Esophagus muscularis mucosa (tissue), 4 donors: ENCODE data around the gene LGALS7B. TPM values are rescaled to one million over a fixed set of nuclear protein-coding genes. Genes with fewer than 3 reads are reported as not detected.

Experiments used
- DNase-seq: peaks from one replicate; pipeline ENCODE4 v3.0.0-alpha.2; 2017; ENCODE audit errors: extremely low spot score
- H3K27ac ChIP-seq, 4 donors: fragments of 200-600 bp; sonication (generic); replicated peaks in 1 of 4; 1 replicate in 3 of 4; 2 replicates in 1 of 4; pipeline ENCODE4 v1.5.1; 2016 to 2019; ENCODE audit warnings: mild to moderate bottlenecking in 1 of 4
- H3K27me3 ChIP-seq, 4 donors: fragments of 200-600 bp; sonication (generic); one replicate each; pipeline versions ENCODE4 v1.5.1 to v1.6.0; 2016 to 2019
- H3K36me3 ChIP-seq, 4 donors: fragments of 200-600 bp; sonication (generic); one replicate each; pipeline ENCODE4 v1.5.1; 2016 to 2019
- H3K4me1 ChIP-seq, 4 donors: fragments of 200-600 bp; sonication (generic); one replicate each; pipeline ENCODE4 v1.5.1; 2016 to 2019
- H3K4me3 ChIP-seq, 4 donors: fragments of 200-600 bp; sonication (generic); 1 replicate in 2 of 4; 2 replicates in 2 of 4; pipeline ENCODE4 v1.5.1; 2016 to 2019; ENCODE audit warnings: mild to moderate bottlenecking in 4 of 4, moderate library complexity in 1 of 4
- H3K9me3 ChIP-seq, 4 donors: fragments of 200-600 bp; sonication (generic); 1 replicate in 3 of 4; 2 replicates in 1 of 4; pipeline ENCODE4 v1.5.1; 2016 to 2019
- CTCF ChIP-seq, 3 experiments: fragments of 200-600 bp in 2 of 3; fragments of 450-650 bp in 1 of 3; sonication (generic) in 2 of 3; IDR thresholded peaks; one replicate each; pipeline ENCODE4 v1.5.1; 2017 to 2019; ENCODE audit warnings: antibody characterized with exemption in 3 of 3, mild to moderate bottlenecking in 2 of 3, moderate library complexity in 1 of 3
- EP300 ChIP-seq: sonication (generic); formaldehyde crosslinking; IDR thresholded peaks from one replicate; pipeline ENCODE4 v1.6.1; 2017; ENCODE audit warnings: antibody characterized with exemption
- POLR2A ChIP-seq: fragments of 450-650 bp; IDR thresholded peaks from one replicate; pipeline ENCODE4 v1.6.1; 2017; ENCODE audit warnings: antibody characterized with exemption, moderate library complexity, mild to moderate bottlenecking, low read depth
- POLR2AphosphoS5 ChIP-seq, 2 donors: sonication (generic); formaldehyde crosslinking; IDR thresholded peaks; one replicate each; pipeline ENCODE4 v1.6.1; 2017; ENCODE audit warnings: antibody characterized with exemption in 2 of 2
- WGBS: methylation state at CpG from one replicate; pipeline ENCODE4 v1.1.5; 2018; 5-methylcytosine and 5-hydroxymethylcytosine counted together
- intact Hi-C: fragments of 100-400 bp; cut with DNase I; formaldehyde crosslinking; loops from one replicate; pipeline ENCODE4 v1.15.1; 2023
- total RNA-seq, 4 donors: library from RNA; depleted of rRNA; stranded (reverse); fragments of >200 nt; gene quantifications; one replicate each; pipeline versions ENCODE4 v1.1.0 to v1.2.1, GENCODE V29; 2016

LGALS7B gene
- total RNA-seq, 4 donors from 2014 or later: not detected

GRCh38 chr19:38773469-38774177 is 15.4 kb upstream of the LGALS7B start, which contains the start of gene LGALS7:
Gene LGALS7 (minus strand): TSS chr19:38773517. CDS start chr19:38773492, 25 bp downstream.
- Histone ChIP-seq H3K27ac (no peak within 1 kb of the TSS), H3K27me3 (peaks cover 0 to under 1% (median 0%) of the 10 kb centered on the region in 4 donors), H3K36me3 (no peaks in the 10 kb centered on the region), H3K9me3 (no peaks in the 10 kb centered on the region), H3K4me3 (no peak within 1 kb of the TSS), H3K4me1 (peaks cover 8 to 10% (median 9%) of the 10 kb centered on the region in 4 donors)
- DNase-seq: no peak
- WGBS: 94% methylated on average over 3 of the region's 14 CpGs
- TF ChIP-seq POLR2AphosphoS5 (IDR thresholded peaks at IDR 0.05) (no peak), POLR2A (no peak), CTCF (IDR thresholded peaks at IDR 0.05) (no peak), EP300 (no peak)
- intact Hi-C loops: no loop called here

- WGBS: 80% methylated on average over 11 of the region's 13 CpGs
- no peaks in the 10 kb centered on the region for H3K36me3 ChIP-seq
- H3K27me3 ChIP-seq: peaks cover 0 to 4% (median 0%) of the 10 kb centered on the region in 4 donors
- no peaks in the 10 kb centered on the region for H3K9me3 ChIP-seq
- no peak overlapping the region for H3K27ac ChIP-seq
- no peak for TF ChIP-seq CTCF (IDR thresholded peaks at IDR 0.05)
- TF ChIP-seq EP300: no peak
- no peak for TF ChIP-seq POLR2A
- no peak for TF ChIP-seq POLR2AphosphoS5 (IDR thresholded peaks at IDR 0.05)
- intact Hi-C loops: no loop called here
- no peak for DNase-seq
- no peak overlapping the region for H3K4me3 ChIP-seq
- H3K4me1 ChIP-seq: peaks cover 8 to 9% (median 8%) of the 10 kb centered on the region in 4 donors
Observed at GRCh38 chr19:38774181-38774950, 14.6 kb upstream of the LGALS7B start.

- WGBS: 65% methylated on average over 7 of the region's 7 CpGs
- Histone ChIP-seq H3K36me3 (no peaks in the 10 kb centered on the region), H3K4me3 (no peak overlapping the region), H3K9me3 (no peaks in the 10 kb centered on the region), H3K27me3 (peaks cover 0 to 16% (median 0%) of the 10 kb centered on the region in 4 donors), H3K4me1 (no peaks in the 10 kb centered on the region), H3K27ac (no peak overlapping the region)
- TF ChIP-seq EP300 (no peak), POLR2AphosphoS5 (IDR thresholded peaks at IDR 0.05) (no peak), CTCF (IDR thresholded peaks at IDR 0.05) (no peak), POLR2A (no peak)
- no peak for DNase-seq
- intact Hi-C loops: no loop called here
Observed at GRCh38 chr19:38778733-38779132, 10.3 kb upstream of the LGALS7B start.

- intact Hi-C loops: no loop called here
- peaks cover 0 to 16% (median 0%) of the 10 kb centered on the region in 4 donors for H3K27me3 ChIP-seq
- TF ChIP-seq POLR2AphosphoS5 (IDR thresholded peaks at IDR 0.05): no peak
- TF ChIP-seq POLR2A: no peak
- TF ChIP-seq EP300: no peak
- no peak for TF ChIP-seq CTCF (IDR thresholded peaks at IDR 0.05)
- H3K4me1 ChIP-seq: no peaks in the 10 kb centered on the region
- no peaks in the 10 kb centered on the region for H3K9me3 ChIP-seq
- H3K27ac ChIP-seq: no peak overlapping the region
- H3K36me3 ChIP-seq: no peaks in the 10 kb centered on the region
- no peak for DNase-seq
- 91% methylated on average over 7 of the region's 7 CpGs for WGBS
- H3K4me3 ChIP-seq: no peak overlapping the region
Observed at GRCh38 chr19:38780443-38780842, 8.6 kb upstream of the LGALS7B start.
